Endothelial cell of umbilical vein (primary cell): Measurements from ENCODE around the gene MATK. TPM values are rescaled to one million over a fixed set of nuclear protein-coding genes. Genes with fewer than 3 reads are reported as not detected.

Source experiments
- BruUV-seq: library from RNA; stranded (reverse); fragments of 400-500 nt; replicated peaks from 2 replicates; lab custom pipeline; 2021; lab: Mats Ljungman, UMichigan
- CTCF ChIA-PET: fragments of 300-600, 350-600 bp; sonication (Branson Sonifier 250); formaldehyde crosslinking; loops from one replicate; lab custom pipeline; 2021; ENCODE audit warnings: antibody characterized with exemption, inconsistent platforms; lab: Charles Lee
- POLR2A ChIA-PET: fragments of 300-600, 350-600 bp; sonication (Branson Sonifier 250); formaldehyde crosslinking; loops from one replicate; lab custom pipeline; 2021; ENCODE audit warnings: antibody characterized with exemption, inconsistent platforms; lab: Charles Lee
- DNase-seq: peaks from one replicate; pipeline ENCODE4 v3.0.0-alpha.2; 2011; ENCODE audit warnings: low read depth, low spot score
- FAIRE-seq: peaks from 2 replicates; lab custom pipeline; 2011; peaks lifted over from hg19 to GRCh38; lab: Jason Lieb, UNC
- H2AFZ ChIP-seq: 2 replicates; pipeline ENCODE4 v1.6.0; 2012; ENCODE audit warnings: low read depth, low read length, control low read depth, inconsistent platforms
- H3K27ac ChIP-seq: 2 replicates; pipeline ENCODE4 v1.5.1; 2011; ENCODE audit warnings: low read depth, mild to moderate bottlenecking, control low read depth, low read length, moderate library complexity; ENCODE audit not compliant: insufficient read depth
- H3K27me3 ChIP-seq, 2 experiments: 2 replicates each; pipeline versions ENCODE4 v1.6.0 to v1.6.1; 2011; ENCODE audit warnings: low read length in 2 of 2, mixed read lengths in 1 of 2; ENCODE audit not compliant: control insufficient read depth in 2 of 2, insufficient read depth in 2 of 2
- H3K36me3 ChIP-seq, 2 experiments: 2 replicates in 1 of 2; 3 replicates in 1 of 2; pipeline ENCODE4 v1.5.1; 2011; ENCODE audit warnings: low read length in 2 of 2, mild to moderate bottlenecking in 1 of 2, moderate library complexity in 1 of 2; ENCODE audit not compliant: control insufficient read depth in 2 of 2, insufficient read depth in 2 of 2; ENCODE audit errors: extremely low read depth in 1 of 2
- H3K4me1 ChIP-seq: 3 replicates; pipeline ENCODE4 v1.5.1; 2011; ENCODE audit warnings: mild to moderate bottlenecking, low read length; ENCODE audit not compliant: control insufficient read depth, insufficient read depth; ENCODE audit errors: extremely low read depth
- H3K4me2 ChIP-seq: 2 replicates; pipeline ENCODE4 v1.6.1; 2011; ENCODE audit warnings: low read length, control low read depth, mixed read lengths; ENCODE audit not compliant: insufficient read depth
- H3K4me3 ChIP-seq, 3 experiments: fragments of 200-600 bp in 1 of 3; sonication (generic), shearing (Covaris generic) in 1 of 3; replicated peaks in 1 of 3; 2 replicates each; pipeline ENCODE4 v1.5.1; 2011 to 2016; ENCODE audit warnings: control low read depth in 3 of 3, low read length in 3 of 3, mild to moderate bottlenecking in 2 of 3, inconsistent platforms in 1 of 3, low read depth in 1 of 3, moderate library complexity in 1 of 3; ENCODE audit not compliant: insufficient read depth in 1 of 3
- H3K79me2 ChIP-seq: 2 replicates; pipeline ENCODE4 v1.6.0; 2012; ENCODE audit warnings: low read length, inconsistent platforms; ENCODE audit not compliant: control insufficient read depth, insufficient read depth
- H3K9ac ChIP-seq: replicated peaks from 2 replicates; pipeline ENCODE3; 2011; ENCODE audit warnings: low read length, control low read depth; ENCODE audit not compliant: insufficient read depth; ENCODE audit errors: extremely low read depth
- H3K9me1 ChIP-seq: replicated peaks from 3 replicates; pipeline ENCODE4 v1.6.0; 2011; ENCODE audit warnings: mild to moderate bottlenecking, low read length; ENCODE audit not compliant: control insufficient read depth, insufficient read depth; ENCODE audit errors: extremely low read depth
- H3K9me3 ChIP-seq: replicated peaks from 2 replicates; pipeline ENCODE4 v1.5.1; 2012; ENCODE audit warnings: low read length, inconsistent platforms; ENCODE audit not compliant: control insufficient read depth, insufficient read depth
- H4K20me1 ChIP-seq: replicated peaks from 2 replicates; pipeline ENCODE3; 2011; ENCODE audit warnings: mild to moderate bottlenecking, low read length; ENCODE audit not compliant: control insufficient read depth, insufficient read depth; ENCODE audit errors: extremely low read depth
- EZH2 ChIP-seq: IDR thresholded peaks from 2 replicates; pipeline ENCODE4 v1.6.1; 2012; ENCODE audit warnings: borderline replicate concordance, low read depth, mild to moderate bottlenecking, moderate library complexity, low read length, inconsistent platforms; ENCODE audit not compliant: severe bottlenecking
- FOS ChIP-seq: IDR thresholded peaks from 2 replicates; pipeline ENCODE4 v1.6.1; 2011; ENCODE audit warnings: mild to moderate bottlenecking, low read length, moderate library complexity, borderline replicate concordance; ENCODE audit not compliant: insufficient read depth
- GATA2 ChIP-seq: IDR thresholded peaks from 2 replicates; pipeline ENCODE4 v1.7.0; 2011; ENCODE audit warnings: low read depth, mild to moderate bottlenecking, moderate library complexity, mixed read lengths, low read length; ENCODE audit not compliant: insufficient read length, insufficient read depth
- JUN ChIP-seq: IDR thresholded peaks from 2 replicates; pipeline ENCODE4 v1.6.1; 2011; ENCODE audit warnings: borderline replicate concordance, low read depth; ENCODE audit not compliant: insufficient read length, insufficient read depth
- MYC ChIP-seq: IDR thresholded peaks from one replicate; pipeline ENCODE4 v1.6.1; 2011; ENCODE audit warnings: mild to moderate bottlenecking, low read depth, low read length
- POLR2A ChIP-seq: IDR thresholded peaks from 2 replicates; pipeline ENCODE4 v1.6.1; 2012; ENCODE audit warnings: low read depth, mild to moderate bottlenecking, control low read depth, low read length
- POLR2AphosphoS5 ChIP-seq: IDR thresholded peaks from 2 replicates; pipeline ENCODE4 v1.6.1; 2012; ENCODE audit warnings: low read depth, mild to moderate bottlenecking, control low read depth, low read length, moderate library complexity; ENCODE audit not compliant: insufficient read depth
- dilution Hi-C: fragments of 300-500 bp; cut with MboI; formaldehyde crosslinking; loops from one replicate; pipeline ENCODE4 v1.15.0; 2019; ENCODE audit warnings: low sequenced_read_pairs; ENCODE audit not compliant: extremely low pct_ligation_motif_present
- intact Hi-C: fragments of 100-400 bp; cut with micrococcal nuclease; formaldehyde crosslinking; loops from one replicate; pipeline ENCODE4 v1.10.0; 2022
- polyA plus RNA-seq, 4 experiments: library from polyadenylated mRNA; depleted of rRNA in 3 of 4; stranded (reverse) in 3 of 4; unstranded in 1 of 4; fragments of >200 nt; gene quantifications; 2 replicates each; pipeline versions ENCODE4 v1.2.1 to v1.2.3, GENCODE V29; 2011 to 2012; ENCODE audit warnings: missing spikeins in 1 of 4
- total RNA-seq: library from RNA; stranded (reverse); gene quantifications from 2 replicates; pipeline ENCODE4 v1.2.3, GENCODE V29; 2021
- TF ChIP-seq, protein P1 (sequence below), 2 donors: IDR thresholded peaks; 1 replicate in 1 of 2; 2 replicates in 1 of 2; pipeline ENCODE4 v1.5.1; 2011; ENCODE audit warnings: low read length in 2 of 2, mild to moderate bottlenecking in 2 of 2, moderate library complexity in 2 of 2, control low read depth in 1 of 2, inconsistent platforms in 1 of 2, low read depth in 1 of 2; ENCODE audit not compliant: insufficient read depth in 1 of 2; ENCODE audit errors: extremely low read depth in 1 of 2
- TF ChIP-seq, protein P2 (sequence below): IDR thresholded peaks from 2 replicates; pipeline ENCODE4 v1.6.1; 2011; ENCODE audit not compliant: insufficient read depth, insufficient read length

MATK gene
- total and polyA plus RNA-seq, 2 donors (not counting 3 experiments of a cell fraction or from before 2014, with no cell fraction given): not detected

DNA sequence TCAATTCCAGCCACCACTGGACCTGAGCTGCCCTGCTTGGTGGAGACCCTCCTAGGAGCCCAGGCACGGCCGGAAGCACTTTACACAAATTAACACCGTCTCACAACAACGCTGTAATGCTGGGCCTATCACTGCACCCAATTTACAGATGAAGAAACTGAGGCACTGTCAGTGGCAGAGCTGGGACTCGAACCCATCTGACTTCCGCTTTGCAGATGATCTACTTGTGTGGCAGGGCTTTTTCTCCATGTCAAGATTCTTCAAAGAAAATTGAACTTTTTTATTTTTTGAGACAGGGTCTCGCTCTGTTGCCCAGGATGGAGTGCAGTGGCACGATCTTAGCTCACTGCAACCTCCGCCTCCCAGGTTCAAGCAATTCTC is 48.9 kb upstream of the MATK start:
- no peak for TF ChIP-seq MYC
- no peak for TF ChIP-seq FOS
- TF ChIP-seq, protein P1, sequence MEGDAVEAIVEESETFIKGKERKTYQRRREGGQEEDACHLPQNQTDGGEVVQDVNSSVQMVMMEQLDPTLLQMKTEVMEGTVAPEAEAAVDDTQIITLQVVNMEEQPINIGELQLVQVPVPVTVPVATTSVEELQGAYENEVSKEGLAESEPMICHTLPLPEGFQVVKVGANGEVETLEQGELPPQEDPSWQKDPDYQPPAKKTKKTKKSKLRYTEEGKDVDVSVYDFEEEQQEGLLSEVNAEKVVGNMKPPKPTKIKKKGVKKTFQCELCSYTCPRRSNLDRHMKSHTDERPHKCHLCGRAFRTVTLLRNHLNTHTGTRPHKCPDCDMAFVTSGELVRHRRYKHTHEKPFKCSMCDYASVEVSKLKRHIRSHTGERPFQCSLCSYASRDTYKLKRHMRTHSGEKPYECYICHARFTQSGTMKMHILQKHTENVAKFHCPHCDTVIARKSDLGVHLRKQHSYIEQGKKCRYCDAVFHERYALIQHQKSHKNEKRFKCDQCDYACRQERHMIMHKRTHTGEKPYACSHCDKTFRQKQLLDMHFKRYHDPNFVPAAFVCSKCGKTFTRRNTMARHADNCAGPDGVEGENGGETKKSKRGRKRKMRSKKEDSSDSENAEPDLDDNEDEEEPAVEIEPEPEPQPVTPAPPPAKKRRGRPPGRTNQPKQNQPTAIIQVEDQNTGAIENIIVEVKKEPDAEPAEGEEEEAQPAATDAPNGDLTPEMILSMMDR (IDR thresholded peaks at IDR 0.05; ENCODE audit: extremely low read depth in 1 of 2, insufficient read depth in 1 of 2, low read depth in 1 of 2, low read length in 2 of 2): no peak
- no peak overlapping the region for H3K4me3 ChIP-seq
- DNase-seq (no peak), FAIRE-seq (no peak)
- intact Hi-C loops: no loop called here
- H3K4me2 ChIP-seq: no peak overlapping the region
- H3K9me1 ChIP-seq: no peaks in the 10 kb centered on the region
- no peak overlapping the region for H3K27ac ChIP-seq
- POLR2A ChIA-PET: no interaction called here
- H3K9me3 ChIP-seq: no peaks in the 10 kb centered on the region
- no TSS peak for BruUV-seq
- H2AFZ ChIP-seq: no peak overlapping the region
- no peaks in the 10 kb centered on the region for H3K36me3 ChIP-seq
- H3K4me1 ChIP-seq: no peaks in the 10 kb centered on the region
- H3K79me2 ChIP-seq: no peaks in the 10 kb centered on the region
- no peak overlapping the region for H3K9ac ChIP-seq
- no peaks in the 10 kb centered on the region for H3K27me3 ChIP-seq
- CTCF ChIA-PET: interaction anchor here (0.9 to 1.9 kb wide), 3 partner anchors 13 to 18 kb away, joined by 3 to 13 read pairs (median 3); no protein-coding TSS in a partner anchor
- H4K20me1 ChIP-seq: no peaks in the 10 kb centered on the region
- dilution Hi-C loops: no loop called here

DNA sequence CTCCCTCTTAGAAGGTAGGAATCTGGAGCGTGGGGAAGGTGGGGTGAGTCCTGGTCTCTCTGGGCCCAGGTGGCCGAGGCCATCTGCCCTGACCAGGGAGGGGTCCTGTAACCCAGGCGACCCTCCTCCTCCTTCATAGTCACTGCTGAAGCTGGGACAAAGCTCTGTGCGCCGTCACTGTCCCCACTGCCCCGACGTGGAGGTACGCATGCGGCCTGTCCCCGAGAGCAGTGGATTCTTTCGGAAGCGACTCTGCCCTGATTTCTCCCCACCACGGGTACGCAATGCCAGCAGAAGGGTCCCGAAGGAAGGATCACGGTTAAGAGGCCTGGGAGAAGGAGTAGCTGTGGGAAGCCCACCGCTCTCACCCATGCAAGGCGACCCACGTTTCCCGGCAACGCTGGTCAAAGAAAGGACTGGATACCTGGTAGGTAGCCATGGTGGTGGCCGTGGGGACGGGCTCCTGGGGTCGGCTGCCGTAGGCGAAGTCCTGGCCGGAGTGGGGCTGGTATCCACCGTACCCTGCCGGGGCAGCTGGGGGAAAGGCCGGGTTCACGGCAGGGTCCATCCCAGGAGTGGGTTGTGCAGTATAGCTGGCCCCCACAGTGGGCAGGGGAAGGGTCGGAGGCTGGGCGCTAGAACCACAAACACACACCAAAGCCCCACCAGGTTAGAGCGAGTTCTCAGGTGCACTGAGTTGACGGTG is 48.3 kb upstream of the MATK start:
- Histone ChIP-seq H3K9me1 (no peaks in the 10 kb centered on the region), H2AFZ (no peak overlapping the region), H3K4me3 (no peak overlapping the region), H3K36me3 (no peaks in the 10 kb centered on the region), H3K27me3 (no peaks in the 10 kb centered on the region), H3K4me2 (no peak overlapping the region), H3K27ac (no peak overlapping the region), H4K20me1 (no peaks in the 10 kb centered on the region), H3K79me2 (no peaks in the 10 kb centered on the region), H3K9ac (no peak overlapping the region), H3K4me1 (no peaks in the 10 kb centered on the region), H3K9me3 (no peaks in the 10 kb centered on the region)
- no peak for DNase-seq
- dilution Hi-C loops (no loop called here), intact Hi-C loops (no loop called here)
- BruUV-seq: no TSS peak
- TF ChIP-seq FOS (no peak), GATA2 (no peak), POLR2A (no peak), POLR2AphosphoS5 (no peak), EZH2 (no peak), MYC (no peak), JUN (no peak)
- TF ChIP-seq, protein P2, sequence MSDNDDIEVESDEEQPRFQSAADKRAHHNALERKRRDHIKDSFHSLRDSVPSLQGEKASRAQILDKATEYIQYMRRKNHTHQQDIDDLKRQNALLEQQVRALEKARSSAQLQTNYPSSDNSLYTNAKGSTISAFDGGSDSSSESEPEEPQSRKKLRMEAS: no peak
- TF ChIP-seq, protein P1 (IDR thresholded peaks at IDR 0.05; ENCODE audit: extremely low read depth in 1 of 2, insufficient read depth in 1 of 2, low read depth in 1 of 2, low read length in 2 of 2): no peak
- CTCF ChIA-PET: interaction anchor here (0.9 to 2.9 kb wide), 3 partner anchors 12 to 16 kb away, joined by 3 to 19 read pairs (median 13); no protein-coding TSS in a partner anchor
- FAIRE-seq: no peak
- POLR2A ChIA-PET: no interaction called here
